ENCODE measurements around the gene FIGN. TPM values are rescaled to one million over a fixed set of nuclear protein-coding genes. Genes with fewer than 3 reads are reported as not detected.

FIGN gene
- total RNA-seq, 2 experiments from 2014 or later = not detected

GRCh38 chr2:163649080-163649479, 86.7 kb downstream of the FIGN start:
- H3K4me1 Mint-ChIP-seq (ENCODE audit: low read depth) = no peaks in the 10 kb centered on the region
- no peaks in the 10 kb centered on the region for H3K9me3 ChIP-seq (ENCODE audit: control insufficient read depth in 1 of 2, insufficient read depth in 1 of 2, low read length in 2 of 2)
- H3K27ac ChIP-seq (ENCODE audit: low read depth in 1 of 2, low read length in 2 of 2) = no peak overlapping the region
- no peak for DNase-seq
- no peaks in the 10 kb centered on the region for H3K27me3 Mint-ChIP-seq
- no peak overlapping the region for H3K27ac Mint-ChIP-seq
- no peaks in the 10 kb centered on the region for H3K9me3 Mint-ChIP-seq
- H3K27me3 ChIP-seq (ENCODE audit: control insufficient read depth in 1 of 2, insufficient read depth in 2 of 2, low read length in 2 of 2) = no peaks in the 10 kb centered on the region
- H3K36me3 Mint-ChIP-seq (ENCODE audit: low read depth) = no peaks in the 10 kb centered on the region
- ChIA-PET POLR2A (no interaction called here), CTCF (no interaction called here)
- no peak for TF ChIP-seq CTCF (IDR thresholded peaks at IDR 0.05)
- H3K36me3 ChIP-seq (ENCODE audit: insufficient read depth, low read length) = no peaks in the 10 kb centered on the region
- intact Hi-C loops (cut with DNase I, micrococcal nuclease) = no loop called here
- H3K4me1 ChIP-seq (ENCODE audit: insufficient read depth, low read length) = no peaks in the 10 kb centered on the region
- H3K4me3 Mint-ChIP-seq = no peak overlapping the region
- no peak overlapping the region for H3K4me3 ChIP-seq (ENCODE audit: low read length)
- no peak for ATAC-seq (ENCODE audit: poor library complexity)

- Mint-ChIP-seq H3K36me3 (ENCODE audit: low read depth) (no peaks in the 10 kb centered on the region), H3K4me3 (no peak overlapping the region), H3K27ac (no peak overlapping the region), H3K9me3 (no peaks in the 10 kb centered on the region), H3K27me3 (no peaks in the 10 kb centered on the region), H3K4me1 (ENCODE audit: low read depth) (no peaks in the 10 kb centered on the region)
- ChIA-PET CTCF (no interaction called here), POLR2A (no interaction called here)
- H3K9me3 ChIP-seq (ENCODE audit: control insufficient read depth in 1 of 2, insufficient read depth in 1 of 2, low read length in 2 of 2) = no peaks in the 10 kb centered on the region
- intact Hi-C loops (cut with DNase I, micrococcal nuclease) = no loop called here
- H3K27ac ChIP-seq (ENCODE audit: low read depth in 1 of 2, low read length in 2 of 2) = no peak overlapping the region
- H3K36me3 ChIP-seq (ENCODE audit: insufficient read depth, low read length) = no peaks in the 10 kb centered on the region
- ATAC-seq (ENCODE audit: poor library complexity) (no peak), DNase-seq (no peak)
- H3K4me3 ChIP-seq (ENCODE audit: low read length) = no peak overlapping the region
- H3K4me1 ChIP-seq (ENCODE audit: insufficient read depth, low read length) = no peaks in the 10 kb centered on the region
- H3K27me3 ChIP-seq (ENCODE audit: control insufficient read depth in 1 of 2, insufficient read depth in 2 of 2, low read length in 2 of 2) = no peaks in the 10 kb centered on the region
- no peak for TF ChIP-seq CTCF (IDR thresholded peaks at IDR 0.05)
Measured at GRCh38 chr2:163647300-163647699, 88.5 kb downstream of the FIGN start.

GRCh38 chr2:163646687-163647086, 89.1 kb downstream of the FIGN start:
- Histone ChIP-seq H3K4me3 (ENCODE audit: low read length) (no peak overlapping the region), H3K27me3 (ENCODE audit: control insufficient read depth in 1 of 2, insufficient read depth in 2 of 2, low read length in 2 of 2) (no peaks in the 10 kb centered on the region), H3K36me3 (ENCODE audit: insufficient read depth, low read length) (no peaks in the 10 kb centered on the region), H3K9me3 (ENCODE audit: control insufficient read depth in 1 of 2, insufficient read depth in 1 of 2, low read length in 2 of 2) (no peaks in the 10 kb centered on the region), H3K4me1 (ENCODE audit: insufficient read depth, low read length) (no peaks in the 10 kb centered on the region), H3K27ac (ENCODE audit: low read depth in 1 of 2, low read length in 2 of 2) (no peak overlapping the region)
- CTCF ChIA-PET = no interaction called here
- TF ChIP-seq CTCF (IDR thresholded peaks at IDR 0.05) = no peak
- POLR2A ChIA-PET = no interaction called here
- Mint-ChIP-seq H3K4me3 (no peak overlapping the region), H3K9me3 (no peaks in the 10 kb centered on the region), H3K27me3 (no peaks in the 10 kb centered on the region), H3K36me3 (ENCODE audit: low read depth) (no peaks in the 10 kb centered on the region), H3K27ac (no peak overlapping the region), H3K4me1 (ENCODE audit: low read depth) (no peaks in the 10 kb centered on the region)
- ATAC-seq (ENCODE audit: poor library complexity) (no peak), DNase-seq (no peak)
- intact Hi-C loops (cut with DNase I, micrococcal nuclease) = no loop called here

All from CD4-positive, alpha-beta T cell (primary cell).